Measurements from ENCODE around the gene VSIG1.

VSIG1 gene

DNA sequence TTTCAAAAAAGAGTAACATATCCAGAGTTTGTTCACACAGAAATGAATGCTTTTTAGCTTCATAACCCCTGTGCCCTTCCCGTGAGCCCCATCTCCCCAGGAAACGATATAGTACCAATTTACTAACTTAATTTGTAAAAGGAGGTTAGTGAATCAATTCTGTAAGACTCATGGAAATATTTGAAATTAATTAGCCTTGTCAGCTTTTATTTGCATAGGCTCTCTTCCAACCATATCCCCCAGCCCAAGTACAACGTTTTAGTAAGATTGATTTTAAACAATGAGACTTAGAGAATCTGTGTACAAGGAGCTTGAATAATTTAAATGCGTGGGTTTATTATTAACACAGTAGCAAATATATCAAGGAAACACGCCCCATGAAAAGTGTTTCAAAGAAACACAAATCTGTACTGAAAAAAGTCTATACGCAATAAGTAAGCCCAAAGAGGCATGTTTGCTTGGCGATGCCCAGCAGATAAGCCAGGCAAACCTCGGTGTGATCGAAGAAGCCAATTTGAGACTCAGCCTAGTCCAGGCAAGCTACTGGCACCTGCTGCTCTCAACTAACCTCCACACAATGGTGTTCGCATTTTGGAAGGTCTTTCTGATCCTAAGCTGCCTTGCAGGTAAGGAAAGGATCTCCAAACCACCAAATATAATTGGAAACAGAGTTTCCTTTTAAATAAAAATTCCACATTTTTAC, at the start of gene VSIG1:
VSIG1 (plus strand) TSS at position 512 of the 703 bp plus-strand sequence; CDS start at position 578, 66 bp downstream.
- DNase-seq (ENCODE audit: low read depth): no peak

DNA sequence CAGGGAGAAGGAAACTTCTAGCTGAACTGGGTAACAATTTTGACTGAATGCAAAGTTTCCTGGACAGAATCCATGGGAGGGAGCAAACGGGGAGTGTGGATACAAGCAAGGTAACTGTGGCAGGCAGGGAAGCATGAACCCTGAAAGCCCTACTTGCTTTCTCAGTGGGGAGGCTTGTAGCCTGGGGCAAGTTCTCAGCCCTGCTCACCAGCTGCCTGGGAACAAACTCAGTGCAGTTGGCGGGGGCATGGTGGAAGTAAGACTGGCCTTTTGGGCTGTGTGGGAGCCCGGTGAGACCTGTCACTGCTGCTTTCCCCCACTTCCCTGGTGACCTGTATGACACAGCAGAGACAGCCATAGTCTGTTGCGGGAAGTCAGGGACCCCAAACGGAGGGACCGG, 48.7 kb upstream of the VSIG1 start:
- no peak for DNase-seq (ENCODE audit: low read depth)

DNA sequence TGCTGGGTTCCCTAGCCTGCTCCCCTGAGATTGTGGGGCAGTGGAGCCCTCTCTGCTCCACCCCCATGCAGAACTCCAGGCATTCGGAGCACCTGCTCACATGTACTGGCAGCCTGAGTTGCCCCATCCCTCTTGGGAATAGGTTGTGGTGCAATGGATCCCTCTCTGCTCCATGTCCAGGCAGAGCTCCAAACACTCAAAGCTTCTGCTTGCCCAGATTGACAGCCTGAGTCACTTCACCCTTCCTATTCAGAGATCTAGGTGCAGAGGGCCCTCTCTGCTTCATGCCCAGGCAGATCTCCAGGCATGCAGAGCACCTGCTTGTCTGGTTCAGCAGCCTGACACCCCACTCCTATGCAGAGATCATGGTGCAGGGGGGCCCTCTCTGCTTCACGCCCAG, 44.1 kb upstream of the VSIG1 start:
- DNase-seq (ENCODE audit: low read depth): no peak

- no peak for DNase-seq (ENCODE audit: low read depth)
These were observed 43.5 kb upstream of the VSIG1 start for GRCh38 chrX:108001218-108001814.

DNA sequence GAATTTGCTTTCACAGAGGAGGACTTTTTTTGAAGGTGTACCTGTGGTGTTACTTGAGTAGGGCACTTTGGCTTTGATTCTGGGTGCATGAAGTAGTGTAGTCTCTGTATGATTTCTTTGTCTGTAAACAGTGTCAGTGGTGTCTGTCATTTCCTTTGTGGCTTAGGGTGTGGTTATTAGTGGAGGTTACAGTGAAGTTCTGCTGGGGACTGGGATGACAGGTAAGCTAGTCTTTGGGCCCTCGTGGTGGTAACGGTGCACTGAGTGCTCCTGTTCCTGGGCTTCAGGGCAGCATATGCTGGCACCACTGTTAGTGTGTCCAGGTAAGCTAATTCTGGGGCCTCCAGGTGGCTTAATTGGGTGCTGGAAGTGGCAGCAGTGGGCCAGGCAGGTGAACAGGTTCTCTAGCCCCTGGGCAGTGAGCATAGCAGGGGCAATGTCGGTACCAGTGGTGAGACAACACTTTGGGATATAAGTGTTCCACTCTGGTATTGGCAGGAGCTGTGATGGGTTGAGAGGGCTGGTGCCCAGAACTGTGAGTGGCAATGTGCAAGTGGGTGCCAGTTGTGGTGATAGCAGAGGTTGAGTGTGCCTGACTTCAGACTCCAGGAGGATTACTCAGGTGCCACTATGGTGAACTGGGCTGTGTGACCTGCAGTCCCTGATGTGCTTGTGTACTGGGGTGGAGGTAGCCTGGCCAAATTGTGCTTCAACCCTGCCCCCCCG, 26.0 kb upstream of the VSIG1 start:
- DNase-seq (ENCODE audit: low read depth): no peak

- DNase-seq (ENCODE audit: low read depth): no peak
These were observed 25.4 kb upstream of the VSIG1 start for GRCh38 chrX:108019382-108019875.

- DNase-seq (ENCODE audit: low read depth): no peak
These were observed 24.2 kb upstream of the VSIG1 start for GRCh38 chrX:108020631-108021030.

- DNase-seq (ENCODE audit: low read depth): no peak
These were observed 22.3 kb upstream of the VSIG1 start for GRCh38 chrX:108022491-108023089.

GRCh38 chrX:108025376-108025775, 19.5 kb upstream of the VSIG1 start:
- no peak for DNase-seq (ENCODE audit: low read depth)

- DNase-seq (ENCODE audit: low read depth): no peak
These were observed 18.8 kb upstream of the VSIG1 start for GRCh38 chrX:108025954-108026600.

DNA sequence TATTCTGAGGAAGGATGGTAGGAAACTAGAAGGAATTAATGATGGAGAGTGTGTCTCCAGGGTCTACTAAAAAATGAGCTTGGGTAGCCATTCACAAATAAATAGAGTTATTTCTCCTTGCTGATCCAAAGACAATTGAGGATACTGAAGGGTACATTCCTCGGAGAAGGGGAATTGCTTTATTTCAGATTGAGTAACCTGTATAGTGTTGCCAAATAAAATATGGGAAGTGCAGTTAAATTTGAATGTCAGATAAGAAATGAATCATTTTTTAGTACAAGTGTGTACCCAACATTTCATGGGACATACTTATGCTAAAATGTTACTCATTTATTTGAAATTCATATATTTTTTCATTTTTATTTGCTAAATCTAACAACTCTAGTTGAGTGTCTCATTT, 16.0 kb upstream of the VSIG1 start:
- DNase-seq (ENCODE audit: low read depth): no peak

GRCh38 chrX:108029928-108030711, 14.7 kb upstream of the VSIG1 start:
- no peak for DNase-seq (ENCODE audit: low read depth)

GRCh38 chrX:108032944-108033343, 11.9 kb upstream of the VSIG1 start:
- no peak for DNase-seq (ENCODE audit: low read depth)

- DNase-seq (ENCODE audit: low read depth): no peak
These were observed 11.0 kb upstream of the VSIG1 start for GRCh38 chrX:108033890-108034289.

DNA sequence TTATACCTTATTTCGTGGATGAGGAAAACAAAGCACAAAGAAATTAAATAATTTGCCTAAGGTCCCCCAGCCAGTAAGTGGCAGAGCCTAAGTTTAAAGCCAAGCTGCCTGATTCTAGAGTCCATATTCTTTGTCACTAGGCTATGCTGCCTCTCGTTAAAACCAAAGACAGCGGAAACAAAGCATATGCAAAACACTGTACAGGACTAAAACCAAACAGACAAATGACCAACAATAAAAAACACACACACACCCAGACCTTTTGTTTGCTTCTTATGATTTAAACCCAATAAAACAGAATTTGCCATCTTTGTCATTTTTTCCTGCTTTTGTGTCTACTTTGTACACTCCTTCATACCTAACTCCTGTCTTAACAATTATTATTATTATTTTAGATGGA, 10.1 kb upstream of the VSIG1 start:
- no peak for DNase-seq (ENCODE audit: low read depth)

- DNase-seq (ENCODE audit: low read depth): no peak
These were observed 8.4 kb upstream of the VSIG1 start for GRCh38 chrX:108036298-108036973.

DNA sequence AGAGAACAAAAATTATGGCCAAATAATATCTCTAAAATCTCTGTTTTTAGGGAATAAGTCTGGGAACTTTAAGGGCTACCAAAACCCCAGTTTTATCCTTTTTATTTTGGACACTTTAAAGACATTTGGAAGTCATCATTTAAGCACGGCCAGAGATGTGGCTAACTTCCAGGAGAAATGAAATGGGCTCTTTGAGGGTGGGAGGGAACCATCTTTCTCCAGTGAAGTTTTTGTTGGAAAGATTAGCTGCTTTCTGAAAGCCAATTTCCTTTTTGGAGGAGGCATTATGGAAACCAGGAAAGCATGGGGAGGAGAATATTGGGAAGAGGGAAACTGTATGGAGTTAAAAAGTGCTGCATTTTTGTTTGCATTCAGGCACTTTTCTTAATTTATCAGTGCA, 4.8 kb downstream of the VSIG1 start:
- DNase-seq (ENCODE audit: low read depth): no peak

DNA sequence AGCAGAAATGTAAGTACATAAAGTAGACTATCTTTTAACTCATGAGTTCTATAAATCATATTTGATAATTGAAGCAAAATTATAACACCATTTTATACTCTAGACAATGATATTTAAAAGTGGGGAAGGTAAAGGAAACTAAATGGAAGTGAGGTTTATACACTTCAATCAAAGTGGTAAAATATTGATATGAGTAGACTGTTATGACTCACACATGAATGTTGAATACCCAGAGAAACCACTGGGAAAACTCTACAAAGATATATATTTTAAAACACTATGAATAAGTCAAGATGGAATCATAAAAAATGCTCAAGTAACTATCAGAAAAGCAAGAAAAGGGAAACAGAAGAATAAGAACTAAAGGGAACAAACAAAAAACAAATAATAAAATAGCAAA, 8.4 kb downstream of the VSIG1 start:
- no peak for DNase-seq (ENCODE audit: low read depth)

- no peak for DNase-seq (ENCODE audit: low read depth)
These were observed 10.7 kb downstream of the VSIG1 start for GRCh38 chrX:108055546-108055945.

GRCh38 chrX:108059801-108060200, 14.9 kb downstream of the VSIG1 start:
- DNase-seq (ENCODE audit: low read depth): no peak

DNA sequence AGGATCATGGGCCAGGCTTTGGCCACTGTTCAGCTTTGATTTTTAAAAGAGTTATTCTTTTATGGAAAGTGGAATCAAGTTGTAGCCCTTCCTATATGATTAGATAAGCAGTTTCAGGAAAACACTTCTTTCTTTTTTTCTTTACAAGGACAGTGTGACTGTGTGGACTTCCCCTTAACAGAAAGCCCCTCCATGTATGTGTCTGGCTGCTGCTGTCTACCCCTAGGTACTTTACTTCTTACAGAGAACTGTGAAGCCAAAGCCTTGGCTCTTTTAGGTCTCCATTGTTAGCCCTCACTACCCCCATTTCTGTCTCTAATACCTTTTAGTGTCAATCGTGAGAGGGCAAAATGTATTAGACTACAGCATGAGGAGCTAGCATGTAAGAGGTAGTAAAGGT, 19.1 kb downstream of the VSIG1 start:
- no peak for DNase-seq (ENCODE audit: low read depth)
